GM08714 (cell line): ENCODE results near the gene CTU1.
A peak's percentile ranks its signal among the peaks of the same experiment; 100 is the strongest.
"Not testable (repeated sequence)": the region's sequence is repeated elsewhere in the genome, so short reads cannot be mapped to it uniquely, and the experiment has no call there.

Experiments
- H3K4me3 ChIP-seq: fragments of 200-500 bp; sonication (Bioruptor generic); 2 replicates; pipeline ENCODE4 v1.5.1; 2014; ENCODE audit warnings: mild to moderate bottlenecking, low read length, inconsistent platforms
- ZNF274 ChIP-seq: IDR thresholded peaks from 2 replicates; pipeline ENCODE4 v1.6.1; 2012; ENCODE audit warnings: mild to moderate bottlenecking, low read depth, low read length

Gene CTU1

GRCh38 chr19:51108066-51108804 is at the start of gene CTU1:
Gene CTU1, minus strand, starts transcription at chr19:51108409. Its CDS starts 3,840 bp downstream, at chr19:51104569.
- H3K4me3 ChIP-seq = peak within 1 kb of the TSS; percentile 83
- TF ChIP-seq ZNF274 = no peak

- no peak overlapping the region for H3K4me3 ChIP-seq
- no peak for TF ChIP-seq ZNF274
Observed at GRCh38 chr19:51157265-51157664, 49.1 kb upstream of the CTU1 start.

GRCh38 chr19:51156710-51157109 is 48.5 kb upstream of the CTU1 start:
- no peak for TF ChIP-seq ZNF274

GRCh38 chr19:51150627-51151026 is 42.4 kb upstream of the CTU1 start:
- TF ChIP-seq ZNF274 = no peak
- no peak overlapping the region for H3K4me3 ChIP-seq

More at GRCh38 chr19:51156710-51157109, 48.5 kb upstream of the CTU1 start:
- no peak overlapping the region for H3K4me3 ChIP-seq

DNA sequence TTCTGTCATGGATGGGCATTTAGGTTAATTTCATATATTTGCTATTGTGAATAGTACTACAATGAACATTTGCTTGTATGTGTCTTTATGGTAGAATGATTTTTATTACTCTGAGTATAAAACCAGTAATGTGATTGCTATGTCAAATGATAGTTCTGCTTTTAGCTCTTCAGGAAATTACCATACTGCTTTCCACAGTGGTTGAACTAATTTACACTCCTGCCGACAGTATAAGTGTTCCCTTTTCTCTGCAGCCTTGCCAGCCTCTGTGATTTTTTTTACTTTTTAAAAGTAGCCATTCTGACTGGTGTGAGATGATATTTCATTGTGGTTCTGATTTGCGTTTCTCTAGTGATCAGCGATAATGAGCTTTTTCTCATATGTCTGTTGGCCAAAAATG is 40.4 kb upstream of the CTU1 start:
- H3K4me3 ChIP-seq = no peak overlapping the region
- TF ChIP-seq ZNF274 = no peak

GRCh38 chr19:51147663-51148062 is 39.5 kb upstream of the CTU1 start:
- H3K4me3 ChIP-seq = no peak overlapping the region
- no peak for TF ChIP-seq ZNF274

DNA sequence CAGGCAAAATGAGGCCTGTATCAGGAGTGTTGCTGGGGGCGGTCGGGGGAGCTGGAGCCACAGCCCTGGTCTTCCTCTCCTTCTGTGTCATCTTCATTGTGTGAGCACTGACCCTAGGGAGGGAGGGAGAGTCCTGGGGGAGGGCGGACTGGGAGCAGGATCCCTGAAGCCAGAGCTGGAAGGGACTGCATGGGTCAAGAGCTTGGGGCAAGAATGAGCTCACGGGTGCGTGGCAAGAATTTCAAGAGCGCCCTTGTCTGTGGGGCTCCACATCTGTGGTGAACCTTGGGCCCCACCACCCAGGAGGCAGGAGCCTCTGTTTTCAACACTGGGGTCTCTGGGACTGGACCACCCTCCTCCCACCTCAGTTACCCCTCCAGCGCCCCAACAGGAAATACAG is 38.5 kb upstream of the CTU1 start:
- H3K4me3 ChIP-seq = no peak overlapping the region
- TF ChIP-seq ZNF274 = no peak

DNA sequence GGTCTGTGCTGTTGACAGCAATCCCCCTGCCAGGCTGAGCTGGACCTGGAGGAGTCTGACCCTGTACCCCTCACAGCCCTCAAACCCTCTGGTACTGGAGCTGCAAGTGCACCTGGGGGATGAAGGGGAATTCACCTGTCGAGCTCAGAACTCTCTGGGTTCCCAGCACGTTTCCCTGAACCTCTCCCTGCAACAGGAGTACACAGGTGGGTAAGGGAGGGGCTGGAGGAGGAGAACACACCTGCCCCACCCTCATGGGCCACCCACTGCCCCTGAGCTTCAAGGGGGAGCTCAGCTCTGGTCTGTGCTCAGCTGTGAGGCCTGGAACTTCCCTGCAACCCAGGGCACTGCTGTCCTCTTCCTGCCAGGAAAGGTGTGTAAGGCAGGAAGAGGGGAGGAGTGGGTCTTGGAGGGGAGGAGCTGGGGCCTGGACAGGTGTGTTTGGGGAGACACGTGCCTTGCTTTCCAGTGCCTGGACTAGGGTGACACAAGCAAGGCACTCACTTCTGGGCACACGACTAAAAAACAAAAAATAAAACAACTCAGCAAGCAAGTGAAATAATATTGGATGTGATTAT is 37.8 kb upstream of the CTU1 start:
- H3K4me3 ChIP-seq = no peak overlapping the region
- no peak for TF ChIP-seq ZNF274

- no peak overlapping the region for H3K4me3 ChIP-seq
- TF ChIP-seq ZNF274 = no peak
Observed at GRCh38 chr19:51144482-51145045, 36.4 kb upstream of the CTU1 start.

GRCh38 chr19:51143486-51143885 is 35.3 kb upstream of the CTU1 start:
- no peak overlapping the region for H3K4me3 ChIP-seq
- no peak for TF ChIP-seq ZNF274

DNA sequence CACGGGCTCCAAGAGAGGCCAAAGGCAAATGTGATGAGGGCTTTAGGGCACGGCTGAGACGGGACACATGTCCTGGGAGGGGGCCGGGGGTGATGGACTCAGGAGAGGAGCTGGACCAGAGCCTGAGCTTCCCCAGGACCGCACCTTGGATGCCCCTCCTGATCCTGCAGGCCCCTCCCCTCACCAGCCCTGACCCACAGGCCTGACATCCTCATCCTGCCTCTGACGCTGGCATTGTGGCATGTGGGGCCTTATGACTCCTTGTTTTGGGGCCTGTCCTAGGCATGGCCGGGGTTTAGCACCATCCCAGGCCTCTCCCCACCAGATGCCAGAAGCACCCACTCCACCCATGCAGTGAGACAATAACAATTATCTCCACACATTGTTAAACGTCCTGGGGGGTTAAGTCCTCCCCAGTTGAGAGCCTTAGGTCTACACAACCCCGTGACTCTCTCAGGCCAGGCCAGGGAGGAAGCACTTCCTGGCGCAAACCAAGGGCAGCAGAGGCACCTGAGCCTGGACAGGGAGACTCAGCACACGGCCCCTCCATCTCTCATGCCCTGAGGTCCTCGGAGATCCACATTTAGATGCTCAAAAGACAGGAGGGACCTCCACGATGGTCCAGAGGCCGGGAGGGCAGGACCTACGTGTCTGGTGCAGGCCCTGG is 34.7 kb upstream of the CTU1 start:
- not testable (repeated sequence) for H3K4me3 ChIP-seq

DNA sequence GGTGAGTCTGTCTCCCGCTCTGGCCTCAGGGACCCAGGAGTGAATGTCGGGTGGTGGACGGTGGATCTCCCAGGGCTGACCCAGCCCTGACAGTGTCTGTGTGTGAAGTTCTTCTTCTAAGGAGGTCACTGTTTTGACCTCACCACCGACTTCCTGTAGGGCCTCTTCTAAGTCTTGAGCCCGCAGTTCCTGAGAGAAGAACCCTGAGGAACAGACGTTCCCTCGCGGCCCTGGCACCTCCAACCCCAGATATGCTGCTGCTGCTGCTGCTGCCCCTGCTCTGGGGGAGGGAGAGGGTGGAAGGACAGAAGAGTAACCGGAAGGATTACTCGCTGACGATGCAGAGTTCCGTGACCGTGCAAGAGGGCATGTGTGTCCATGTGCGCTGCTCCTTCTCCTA is 33.9 kb upstream of the CTU1 start, which contains the start of gene SIGLEC7:
SIGLEC7 (plus strand) TSS at position 183 of the 400 bp plus-strand sequence; CDS start at position 252, 69 bp downstream.
- TF ChIP-seq ZNF274 = no peak
- H3K4me3 ChIP-seq = no peak within 1 kb of the TSS

- H3K4me3 ChIP-seq = no peak overlapping the region
- TF ChIP-seq ZNF274 = no peak
Observed at GRCh38 chr19:51141181-51141580, 33.0 kb upstream of the CTU1 start.

GRCh38 chr19:51140441-51140840 is 32.2 kb upstream of the CTU1 start:
- H3K4me3 ChIP-seq = no peak overlapping the region
- no peak for TF ChIP-seq ZNF274
